ENCODE measurements around the gene ADPRS.

The ADPRS gene

GRCh38 chr1:36098650-36099365 lies 10.1 kb downstream of the ADPRS start:
- Histone ChIP-seq H3K9me3 (ENCODE audit: insufficient read depth, low read length, severe bottlenecking) (no peaks in the 10 kb centered on the region), H3K4me2 (ENCODE audit: insufficient read depth, low read length) (no peak overlapping the region), H3K4me1 (ENCODE audit: insufficient read depth, low read length) (peaks cover 5% of the 10 kb centered on the region; the same call in 1 of the 2 replicates), H4K20me1 (ENCODE audit: insufficient read depth, low read length) (peaks cover 4% of the 10 kb centered on the region; the same call in 1 of the 2 replicates), H2AFZ (ENCODE audit: low read depth, low read length) (no peak overlapping the region), H3K27me3 (ENCODE audit: insufficient read depth, low read length, poor library complexity) (no peaks in the 10 kb centered on the region), H3K27ac (ENCODE audit: low read length) (no peak overlapping the region), H3K79me2 (ENCODE audit: insufficient read depth, low read length) (no peaks in the 10 kb centered on the region), H3K4me3 (ENCODE audit: low read depth in 1 of 2, low read length in 2 of 2) (no peak overlapping the region), H3K9ac (ENCODE audit: low read depth, low read length) (no peak overlapping the region), H3K36me3 (ENCODE audit: insufficient read depth, low read length) (peaks cover 18% of the 10 kb centered on the region)
- no peak for TF ChIP-seq CTCF (IDR thresholded peaks at IDR 0.05; ENCODE audit: borderline replicate concordance, extremely low read depth, low read length, poor library complexity, severe bottlenecking)
- no peak for TF ChIP-seq EZH2 (IDR thresholded peaks at IDR 0.05; ENCODE audit: borderline replicate concordance, low read depth, low read length, severe bottlenecking)
- no peak for DNase-seq
- ATAC-seq (ENCODE audit: insufficient read depth, low read depth): no peak

GRCh38 chr1:36099681-36100341 lies 11.1 kb downstream of the ADPRS start:
- Histone ChIP-seq H3K79me2 (ENCODE audit: insufficient read depth, low read length) (no peaks in the 10 kb centered on the region), H3K4me2 (ENCODE audit: insufficient read depth, low read length) (no peak overlapping the region), H4K20me1 (ENCODE audit: insufficient read depth, low read length) (0 out of 2 replicates have a peak, but pooled peaks cover 3% of the 10 kb centered on the region), H3K27ac (ENCODE audit: low read length) (no peak overlapping the region), H3K9me3 (ENCODE audit: insufficient read depth, low read length, severe bottlenecking) (no peaks in the 10 kb centered on the region), H3K36me3 (ENCODE audit: insufficient read depth, low read length) (peaks cover 8% of the 10 kb centered on the region), H3K27me3 (ENCODE audit: insufficient read depth, low read length, poor library complexity) (no peaks in the 10 kb centered on the region), H3K4me1 (ENCODE audit: insufficient read depth, low read length) (peaks cover 5% of the 10 kb centered on the region; the same call in 1 of the 2 replicates), H3K9ac (ENCODE audit: low read depth, low read length) (no peak overlapping the region), H3K4me3 (ENCODE audit: low read depth in 1 of 2, low read length in 2 of 2) (no peak overlapping the region), H2AFZ (ENCODE audit: low read depth, low read length) (peak overlapping the region; percentile 61; the same call in 1 of the 2 replicates)
- ATAC-seq (ENCODE audit: insufficient read depth, low read depth) (peak; percentile 91), DNase-seq (peak; percentile 80)
- TF ChIP-seq CTCF (IDR thresholded peaks at IDR 0.05; ENCODE audit: borderline replicate concordance, extremely low read depth, low read length, poor library complexity, severe bottlenecking) (peak; percentile 97), EZH2 (IDR thresholded peaks at IDR 0.05; ENCODE audit: borderline replicate concordance, low read depth, low read length, severe bottlenecking) (no peak)

GRCh38 chr1:36100376-36100775 lies 11.7 kb downstream of the ADPRS start:
- ATAC-seq (ENCODE audit: insufficient read depth, low read depth): no peak

More at GRCh38 chr1:36100376-36100775, 11.7 kb downstream of the ADPRS start:
- H3K27me3 ChIP-seq (ENCODE audit: insufficient read depth, low read length, poor library complexity): no peaks in the 10 kb centered on the region
- peaks cover 5% of the 10 kb centered on the region; the same call in 1 of the 2 replicates for H3K4me1 ChIP-seq (ENCODE audit: insufficient read depth, low read length)
- TF ChIP-seq CTCF (IDR thresholded peaks at IDR 0.05; ENCODE audit: borderline replicate concordance, extremely low read depth, low read length, poor library complexity, severe bottlenecking) (no peak), EZH2 (IDR thresholded peaks at IDR 0.05; ENCODE audit: borderline replicate concordance, low read depth, low read length, severe bottlenecking) (no peak)
- 0 out of 2 replicates have a peak, but pooled peaks cover 3% of the 10 kb centered on the region for H4K20me1 ChIP-seq (ENCODE audit: insufficient read depth, low read length)
- H3K9me3 ChIP-seq (ENCODE audit: insufficient read depth, low read length, severe bottlenecking): no peaks in the 10 kb centered on the region
- H3K36me3 ChIP-seq (ENCODE audit: insufficient read depth, low read length): peaks cover 8% of the 10 kb centered on the region
- H2AFZ ChIP-seq (ENCODE audit: low read depth, low read length): no peak overlapping the region
- no peak overlapping the region for H3K4me3 ChIP-seq (ENCODE audit: low read depth in 1 of 2, low read length in 2 of 2)
- H3K4me2 ChIP-seq (ENCODE audit: insufficient read depth, low read length): no peak overlapping the region
- no peaks in the 10 kb centered on the region for H3K79me2 ChIP-seq (ENCODE audit: insufficient read depth, low read length)
- H3K27ac ChIP-seq (ENCODE audit: low read length): no peak overlapping the region
- H3K9ac ChIP-seq (ENCODE audit: low read depth, low read length): no peak overlapping the region
- DNase-seq: no peak

Measured in DND-41 (cell line).